ENCODE data around the gene SSPN. TPM values are rescaled to one million over a fixed set of nuclear protein-coding genes. Genes with fewer than 3 reads are reported as not detected.

The SSPN gene
- total RNA-seq, 4 donors from 2014 or later, result 35.9 to 65.4 (median 53.3) TPM

DNA sequence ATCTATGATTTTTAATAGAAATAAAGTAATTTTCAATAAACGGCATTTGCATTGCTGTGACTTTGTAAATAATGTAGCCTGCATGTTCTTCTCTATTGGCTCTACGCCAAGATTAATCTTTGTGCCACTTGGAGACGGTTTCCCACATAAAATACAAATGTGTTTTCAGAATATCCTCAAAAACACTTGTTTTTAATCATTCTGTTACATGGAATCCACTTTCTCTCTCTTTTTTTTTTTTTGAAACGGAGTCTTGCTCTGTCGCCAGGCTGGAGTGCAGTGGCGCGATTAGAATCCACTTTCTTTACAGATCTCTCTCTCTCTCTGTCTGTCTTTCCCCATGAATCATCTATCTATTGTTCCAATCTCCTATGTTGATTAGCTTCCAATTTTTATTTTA is 22.8 kb upstream of the SSPN start:
- no peak for TF ChIP-seq POLR2A (IDR thresholded peaks at IDR 0.05)
- TF ChIP-seq, protein P1, sequence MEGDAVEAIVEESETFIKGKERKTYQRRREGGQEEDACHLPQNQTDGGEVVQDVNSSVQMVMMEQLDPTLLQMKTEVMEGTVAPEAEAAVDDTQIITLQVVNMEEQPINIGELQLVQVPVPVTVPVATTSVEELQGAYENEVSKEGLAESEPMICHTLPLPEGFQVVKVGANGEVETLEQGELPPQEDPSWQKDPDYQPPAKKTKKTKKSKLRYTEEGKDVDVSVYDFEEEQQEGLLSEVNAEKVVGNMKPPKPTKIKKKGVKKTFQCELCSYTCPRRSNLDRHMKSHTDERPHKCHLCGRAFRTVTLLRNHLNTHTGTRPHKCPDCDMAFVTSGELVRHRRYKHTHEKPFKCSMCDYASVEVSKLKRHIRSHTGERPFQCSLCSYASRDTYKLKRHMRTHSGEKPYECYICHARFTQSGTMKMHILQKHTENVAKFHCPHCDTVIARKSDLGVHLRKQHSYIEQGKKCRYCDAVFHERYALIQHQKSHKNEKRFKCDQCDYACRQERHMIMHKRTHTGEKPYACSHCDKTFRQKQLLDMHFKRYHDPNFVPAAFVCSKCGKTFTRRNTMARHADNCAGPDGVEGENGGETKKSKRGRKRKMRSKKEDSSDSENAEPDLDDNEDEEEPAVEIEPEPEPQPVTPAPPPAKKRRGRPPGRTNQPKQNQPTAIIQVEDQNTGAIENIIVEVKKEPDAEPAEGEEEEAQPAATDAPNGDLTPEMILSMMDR (IDR thresholded peaks at IDR 0.05), result no peak
- TF ChIP-seq EP300 (IDR thresholded peaks at IDR 0.05), result no peak
- TF ChIP-seq POLR2AphosphoS5 (IDR thresholded peaks at IDR 0.05), result no peak
- H3K36me3 ChIP-seq, result no peaks in the 10 kb centered on the region
- no peaks in the 10 kb centered on the region for H3K27me3 ChIP-seq
- WGBS, 2 donors (ENCODE audit: low coverage in 1 of 2), result 77 to 84% methylated on average over 3 to 7 of the region's 7 CpGs
- H3K9me3 ChIP-seq, result no peaks in the 10 kb centered on the region
- ATAC-seq, result no peak
- H3K4me3 ChIP-seq, result no peak overlapping the region
- no peak overlapping the region for H3K27ac ChIP-seq
- H3K4me1 ChIP-seq, result no peaks in the 10 kb centered on the region

DNA sequence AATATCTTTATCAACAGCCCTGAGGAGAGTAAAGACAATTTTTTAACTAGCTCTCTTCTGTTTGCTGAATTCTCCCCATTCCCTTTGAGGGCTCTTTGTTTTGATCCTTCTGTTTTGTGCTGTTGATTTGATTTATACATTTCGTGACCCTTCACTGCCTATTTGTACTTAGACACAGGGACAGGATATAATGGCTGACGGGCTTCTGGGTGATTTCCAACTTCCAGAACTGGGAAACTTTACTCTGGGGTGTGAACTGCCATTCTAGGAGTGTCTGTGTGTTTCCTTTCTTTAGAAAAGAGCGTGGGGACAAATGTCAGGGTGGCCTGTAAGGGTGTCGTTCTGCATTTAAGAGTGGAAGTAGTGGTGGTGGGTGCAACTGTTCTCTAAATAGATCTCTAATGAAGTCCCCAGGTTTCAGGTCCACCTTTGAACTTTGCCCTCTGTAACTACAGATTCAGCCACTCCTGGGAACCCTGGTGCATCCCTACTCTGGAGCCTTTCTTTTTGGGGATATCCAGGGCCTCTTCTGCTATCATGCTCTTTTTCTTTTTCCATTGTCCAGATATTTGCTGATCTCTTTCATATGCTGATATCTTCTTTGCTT is 22.3 kb upstream of the SSPN start:
- no peaks in the 10 kb centered on the region for H3K4me1 ChIP-seq
- ATAC-seq, result no peak
- no peaks in the 10 kb centered on the region for H3K27me3 ChIP-seq
- no peak overlapping the region for H3K4me3 ChIP-seq
- no peak overlapping the region for H3K27ac ChIP-seq
- H3K9me3 ChIP-seq, result no peaks in the 10 kb centered on the region
- 50 to 90% methylated on average over 2 to 4 of the region's 4 CpGs for WGBS, 2 donors (ENCODE audit: low coverage in 1 of 2)
- no peaks in the 10 kb centered on the region for H3K36me3 ChIP-seq
- no peak for TF ChIP-seq POLR2AphosphoS5 (IDR thresholded peaks at IDR 0.05)
- TF ChIP-seq, protein P1 (IDR thresholded peaks at IDR 0.05), result no peak
- TF ChIP-seq EP300 (IDR thresholded peaks at IDR 0.05), result no peak
- TF ChIP-seq POLR2A (IDR thresholded peaks at IDR 0.05), result no peak

- no peak for ATAC-seq
- Histone ChIP-seq H3K4me3 (no peak overlapping the region), H3K27me3 (no peaks in the 10 kb centered on the region), H3K27ac (no peak overlapping the region), H3K9me3 (no peaks in the 10 kb centered on the region), H3K4me1 (no peaks in the 10 kb centered on the region), H3K36me3 (no peaks in the 10 kb centered on the region)
- TF ChIP-seq, protein P1 (IDR thresholded peaks at IDR 0.05), result no peak
- TF ChIP-seq EP300 (IDR thresholded peaks at IDR 0.05), result no peak
- no peak for TF ChIP-seq POLR2A (IDR thresholded peaks at IDR 0.05)
- TF ChIP-seq POLR2AphosphoS5 (IDR thresholded peaks at IDR 0.05), result no peak
- WGBS, 2 donors (ENCODE audit: low coverage in 1 of 2), result 80 to 92% methylated on average over 3 to 4 of the region's 4 CpGs
Observed at GRCh38 chr12:26176725-26177124, 18.6 kb upstream of the SSPN start.

DNA sequence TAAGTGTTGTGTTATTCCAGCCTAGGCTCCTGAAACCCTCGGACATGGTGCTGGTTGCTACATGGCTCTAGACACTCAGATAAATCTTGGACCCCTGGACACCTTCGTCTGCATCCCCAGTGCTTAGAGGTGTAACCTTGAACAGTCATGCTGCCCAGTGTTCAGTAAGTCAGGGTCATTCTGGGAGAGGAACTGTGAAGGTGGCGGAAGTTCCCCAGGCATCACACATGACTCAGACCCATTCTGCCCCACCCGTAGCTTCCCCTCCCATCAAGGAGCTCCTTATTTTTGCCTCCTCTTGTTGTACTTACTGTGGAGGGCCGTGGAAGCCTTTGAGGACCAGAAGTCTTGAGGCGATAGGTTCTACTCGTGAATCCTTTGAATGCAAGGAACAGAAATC is 18.1 kb upstream of the SSPN start:
- no peak for ATAC-seq
- 67 to 69% methylated on average over 3 to 6 of the region's 7 CpGs for whole genome bisulfite sequencing, 2 donors (ENCODE audit: low coverage in 1 of 2)
- no peaks in the 10 kb centered on the region for H3K9me3 ChIP-seq
- H3K27ac ChIP-seq, result no peak overlapping the region
- H3K4me1 ChIP-seq, result no peaks in the 10 kb centered on the region
- TF ChIP-seq POLR2A (IDR thresholded peaks at IDR 0.05) (no peak), EP300 (IDR thresholded peaks at IDR 0.05) (no peak), POLR2AphosphoS5 (IDR thresholded peaks at IDR 0.05) (no peak)
- TF ChIP-seq, protein P1 (IDR thresholded peaks at IDR 0.05), result no peak
- no peak overlapping the region for H3K4me3 ChIP-seq
- no peaks in the 10 kb centered on the region for H3K27me3 ChIP-seq
- no peaks in the 10 kb centered on the region for H3K36me3 ChIP-seq

DNA sequence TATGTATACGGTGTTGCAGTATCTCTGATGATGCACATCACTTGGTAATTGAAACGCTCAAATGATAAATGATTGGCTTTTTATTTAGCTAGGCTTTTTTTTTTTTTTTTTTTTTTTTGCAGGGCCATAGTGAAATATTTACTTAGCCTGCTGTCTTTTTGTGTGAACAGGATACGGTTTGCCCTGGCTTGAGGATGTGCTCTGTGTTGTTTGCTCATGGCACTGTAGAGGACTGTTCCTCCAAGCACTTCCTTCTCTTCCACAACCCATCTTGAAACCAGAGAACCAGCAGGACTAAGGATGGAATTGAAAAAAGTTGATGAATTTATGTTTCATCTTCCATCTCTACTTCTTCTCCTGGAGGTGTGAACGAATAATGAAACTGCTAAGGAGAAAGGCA is 15.5 kb upstream of the SSPN start:
- WGBS, 2 donors (ENCODE audit: low coverage in 1 of 2), result 91 to 93% methylated on average over 3 to 4 of the region's 4 CpGs
- TF ChIP-seq, protein P1 (IDR thresholded peaks at IDR 0.05), result no peak
- no peak for TF ChIP-seq EP300 (IDR thresholded peaks at IDR 0.05)
- no peak for TF ChIP-seq POLR2A (IDR thresholded peaks at IDR 0.05)
- no peak for TF ChIP-seq POLR2AphosphoS5 (IDR thresholded peaks at IDR 0.05)

More for the DNA sequence above, 15.5 kb upstream of the SSPN start:
- no peak overlapping the region for H3K4me3 ChIP-seq
- no peak for ATAC-seq
- H3K4me1 ChIP-seq, result no peaks in the 10 kb centered on the region
- no peak overlapping the region for H3K27ac ChIP-seq
- H3K27me3 ChIP-seq, result no peaks in the 10 kb centered on the region
- H3K36me3 ChIP-seq, result no peaks in the 10 kb centered on the region
- no peaks in the 10 kb centered on the region for H3K9me3 ChIP-seq
